ENCODE measurements around the gene OR5AU1.

- no peak for TF ChIP-seq CTCF (IDR thresholded peaks at IDR 0.05)
- no peak for TF ChIP-seq EZH2 (IDR thresholded peaks at IDR 0.05)
Measured at GRCh38 chr14:21107283-21107800, 48.5 kb downstream of the OR5AU1 start.

All from neural progenitor cell (in vitro differentiated cells).